NK-92 (cell line): Measurements from ENCODE around the gene CEBPE.

Experiments used
- DNase-seq: peaks from one replicate; lab custom pipeline; 2025; ENCODE audit not compliant: unreplicated experiment; lab: John Stamatoyannopoulos, UW

Gene CEBPE

DNA sequence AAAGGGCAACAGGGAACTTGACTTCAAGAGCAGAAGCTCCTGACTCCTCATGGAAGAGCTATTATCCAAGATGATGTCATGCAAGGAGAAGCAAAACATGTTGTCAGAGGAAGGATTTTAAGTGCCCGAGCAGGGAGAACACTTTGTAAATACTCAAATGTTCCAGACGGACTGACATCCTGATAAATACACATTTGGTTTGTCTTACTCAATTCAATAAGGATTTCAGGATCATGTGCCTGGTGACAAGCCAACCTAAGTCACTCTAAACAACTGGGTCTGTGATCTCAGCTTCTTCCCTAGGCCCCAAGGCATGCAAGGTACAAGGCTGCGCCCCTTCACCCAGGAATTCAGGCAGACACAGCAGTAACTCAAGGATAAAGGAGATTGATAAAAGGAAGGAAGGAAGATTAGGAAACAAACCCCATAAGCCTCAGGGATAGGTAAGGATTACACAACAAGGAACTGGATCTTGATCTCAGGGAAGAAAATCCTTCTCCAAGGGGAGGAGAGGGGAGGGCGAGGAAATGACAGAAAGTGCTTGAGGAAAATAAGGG lies 26.8 kb upstream of the CEBPE start:
- no peak for DNase-seq

GRCh38 chr14:23143911-23144310 lies 24.9 kb upstream of the CEBPE start:
- no peak for DNase-seq

GRCh38 chr14:23142826-23143225 lies 23.8 kb upstream of the CEBPE start:
- DNase-seq, result no peak

DNA sequence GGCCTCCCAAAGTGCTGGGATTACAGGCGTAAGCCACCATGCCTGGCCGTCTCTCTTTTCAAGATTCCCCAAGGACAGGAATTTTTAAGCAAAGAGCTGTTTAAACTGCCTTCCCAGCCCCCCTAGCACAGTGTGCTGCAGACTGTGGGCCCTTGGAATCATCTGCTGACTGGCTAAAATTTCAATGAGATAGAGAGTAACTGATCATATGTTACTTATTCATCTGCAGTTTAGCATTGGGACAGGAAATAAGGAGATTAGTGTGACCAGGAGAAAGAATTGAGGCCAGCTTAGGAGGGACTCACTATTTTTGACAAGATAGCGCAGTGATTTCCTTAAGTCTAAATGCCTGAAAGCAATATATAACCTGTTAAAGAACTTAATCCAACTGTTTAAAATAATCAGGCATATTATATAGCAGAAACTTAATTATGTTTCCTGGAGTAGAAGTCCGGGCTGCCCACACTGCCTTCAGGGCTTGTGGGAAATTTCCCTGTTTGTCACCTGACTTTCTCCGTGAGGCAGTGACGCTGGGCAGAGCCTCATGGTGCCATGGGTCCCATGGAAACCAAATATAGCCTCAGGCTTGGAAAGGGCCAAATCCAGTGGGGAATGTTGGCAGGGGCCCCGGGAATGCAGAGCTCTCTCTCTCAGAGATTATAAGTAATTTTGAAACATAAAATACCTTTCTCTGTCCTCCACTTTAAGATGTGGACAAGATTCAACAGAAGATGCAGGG lies 22.8 kb upstream of the CEBPE start:
- no peak for DNase-seq

- DNase-seq, result no peak
Measured at GRCh38 chr14:23140371-23140770, 21.3 kb upstream of the CEBPE start.

GRCh38 chr14:23139874-23140273 lies 20.8 kb upstream of the CEBPE start:
- DNase-seq, result no peak

- no peak for DNase-seq
Measured at GRCh38 chr14:23137813-23138535, 18.9 kb upstream of the CEBPE start.

GRCh38 chr14:23137192-23137812 lies 18.2 kb upstream of the CEBPE start:
- no peak for DNase-seq

DNA sequence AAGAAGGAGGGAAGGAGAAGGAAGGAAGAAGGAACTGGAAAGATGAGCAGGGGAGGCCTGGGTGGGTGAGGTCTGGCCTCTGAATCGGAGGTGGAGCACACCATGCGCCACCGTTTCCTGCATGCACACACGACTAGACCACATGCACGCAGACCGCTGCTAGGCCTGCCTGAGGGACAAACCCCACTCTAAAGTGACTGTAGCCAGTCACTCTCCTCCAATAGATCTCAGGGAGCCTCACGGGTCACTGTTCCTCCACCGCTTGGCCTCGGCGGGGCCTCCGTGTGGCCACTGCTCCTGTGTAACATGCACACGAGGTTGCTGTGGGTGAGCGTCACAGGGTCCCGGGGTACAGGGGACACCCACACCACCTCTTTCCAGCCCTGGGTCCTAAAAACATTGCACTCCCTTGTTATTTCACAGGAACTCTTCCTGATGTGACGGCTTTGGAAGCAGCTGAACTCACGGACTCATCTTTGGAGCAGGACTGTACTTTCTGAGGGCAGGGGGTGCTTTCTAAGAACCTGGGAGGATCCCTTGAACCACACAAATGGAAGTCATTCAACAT lies 17.6 kb upstream of the CEBPE start:
- DNase-seq, result no peak

- DNase-seq, result no peak
Measured at GRCh38 chr14:23132970-23133369, 13.9 kb upstream of the CEBPE start.

- DNase-seq, result no peak
Measured at GRCh38 chr14:23131482-23131881, 12.4 kb upstream of the CEBPE start.

GRCh38 chr14:23130871-23131270 lies 11.8 kb upstream of the CEBPE start:
- DNase-seq, result no peak

- DNase-seq, result no peak
Measured at GRCh38 chr14:23129759-23130316, 10.8 kb upstream of the CEBPE start.

DNA sequence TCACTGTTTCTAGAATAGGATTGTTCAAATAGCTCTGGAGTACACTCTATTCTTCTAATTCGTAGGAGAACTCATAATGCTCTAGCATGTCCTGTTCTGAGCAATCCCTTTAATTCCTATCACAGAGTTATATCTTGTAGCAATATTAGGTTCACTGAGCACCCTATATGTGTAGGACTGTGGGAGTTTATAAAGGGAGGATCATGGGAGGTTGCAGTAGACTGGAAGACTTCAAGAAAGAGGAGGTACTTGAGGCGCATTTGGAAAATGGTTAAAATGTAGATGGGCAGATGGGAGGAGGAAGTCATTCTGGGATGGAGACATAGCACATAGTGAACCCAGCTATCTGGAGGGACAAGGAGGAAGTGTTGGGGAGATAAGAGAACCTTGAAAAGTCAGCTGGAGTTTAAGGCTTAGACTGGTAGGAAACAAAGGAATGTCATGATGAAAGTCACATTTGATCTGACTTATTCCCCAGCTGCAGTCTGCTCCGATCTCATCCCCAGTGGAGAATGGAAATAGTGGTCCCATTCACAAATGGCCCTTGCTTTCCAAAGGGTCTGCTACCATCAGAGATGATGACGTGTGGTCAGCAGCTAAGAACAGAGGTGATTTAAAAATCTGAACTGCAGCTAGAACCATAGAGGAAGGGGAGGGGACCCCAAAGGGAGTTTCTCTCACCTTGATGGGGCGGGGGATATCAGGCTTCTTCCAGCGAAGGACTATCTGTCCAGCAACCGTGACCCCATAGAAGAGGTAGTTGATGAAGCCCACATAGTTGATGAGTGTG lies 10.1 kb upstream of the CEBPE start:
- DNase-seq, result no peak

- DNase-seq, result no peak
Measured at GRCh38 chr14:23127861-23128260, 8.8 kb upstream of the CEBPE start.

GRCh38 chr14:23126548-23127278 lies 7.7 kb upstream of the CEBPE start:
- no peak for DNase-seq

DNA sequence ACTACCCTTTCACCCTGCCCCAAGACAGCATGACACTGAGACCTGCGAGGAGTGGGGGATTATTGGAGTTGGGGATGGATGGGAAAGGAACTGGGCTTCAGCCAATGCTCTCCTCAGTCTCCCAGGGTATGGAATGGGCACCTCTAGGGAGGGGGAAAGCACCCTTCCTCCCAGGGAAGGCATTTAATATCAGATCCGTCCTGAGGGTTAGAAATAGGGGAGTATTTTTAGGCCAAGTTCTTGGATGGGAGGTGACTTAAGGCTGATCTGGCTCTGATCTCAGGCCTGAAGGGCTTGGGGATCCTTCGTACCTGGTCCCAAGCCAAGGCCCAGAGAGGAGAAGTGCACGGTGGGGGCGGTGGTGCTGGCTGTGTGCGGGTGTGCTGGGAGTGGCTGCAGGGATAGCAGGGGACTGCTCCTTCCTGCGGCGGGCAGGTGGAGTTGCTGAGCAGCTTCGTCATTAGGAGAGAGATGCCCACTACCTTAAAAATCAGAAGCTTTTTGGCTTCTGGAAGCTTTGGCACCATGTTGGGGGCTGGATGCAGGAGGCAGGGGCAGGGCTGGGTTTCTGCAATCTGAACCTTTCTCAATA lies 7.0 kb upstream of the CEBPE start:
- DNase-seq, result no peak

DNA sequence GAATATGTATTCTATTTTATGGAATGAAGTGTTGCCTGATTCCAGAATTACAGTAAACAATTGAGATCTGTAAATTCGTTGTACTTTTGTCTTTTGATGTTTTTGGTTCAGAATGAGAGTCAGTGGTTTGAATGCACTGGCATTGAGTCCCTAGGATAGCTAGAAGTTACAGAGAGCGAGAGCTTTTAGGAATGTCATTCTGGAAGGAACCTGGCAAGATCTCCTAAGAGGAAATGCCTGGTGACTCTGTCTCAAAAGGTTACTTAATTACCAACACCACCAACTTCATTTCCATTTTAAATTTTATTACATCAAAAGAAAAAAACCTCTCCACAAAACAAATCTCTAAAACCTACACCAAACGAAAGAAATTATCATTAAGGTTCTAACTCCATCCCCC lies 6.0 kb upstream of the CEBPE start:
- no peak for DNase-seq

- DNase-seq, result no peak
Measured at GRCh38 chr14:23124337-23124954, 5.4 kb upstream of the CEBPE start.
